22Rv1 (cell line): ENCODE results near the gene RIPPLY3.

Experiments used
- CTCF ChIP-seq: fragments of 450-650 bp; IDR thresholded peaks from 2 replicates; pipeline ENCODE4 v1.5.1; 2017; ENCODE audit warnings: mild to moderate bottlenecking
- ZFX ChIP-seq: fragments of 450-650 bp; IDR thresholded peaks from 2 replicates; pipeline ENCODE4 v1.6.1; 2017; ENCODE audit warnings: antibody characterized with exemption, borderline replicate concordance

DNA sequence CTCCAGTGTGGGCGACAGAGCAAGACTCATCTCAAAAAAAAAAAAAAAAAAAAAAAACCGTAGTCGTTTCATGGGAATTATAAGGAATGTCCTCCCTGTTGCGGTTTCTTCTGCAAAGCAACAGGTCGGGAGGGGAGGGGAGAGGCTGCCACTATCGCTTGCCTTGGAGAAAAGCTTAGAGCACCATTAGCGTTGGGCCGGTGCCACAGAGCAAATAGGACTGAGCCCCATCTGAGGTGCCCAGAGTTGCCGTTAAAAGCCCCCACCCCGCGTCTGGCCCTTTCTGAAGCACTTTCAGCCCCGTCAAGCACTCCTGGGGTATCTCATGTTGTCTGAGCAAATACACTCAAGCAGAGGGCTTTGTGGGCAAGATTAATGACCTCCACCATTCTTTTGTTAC is 2.2 kb downstream of the RIPPLY3 start:
- no peak for TF ChIP-seq CTCF
- no peak for TF ChIP-seq ZFX
